NCI-H1048 (cell line): ENCODE data around the gene CCDC154.

Experiments
- DNase-seq: peaks from one replicate; lab custom pipeline; 2025; lab: John Stamatoyannopoulos, UW

Gene CCDC154

GRCh38 chr16:1435921-1436697 lies 8.2 kb downstream of the CCDC154 start:
- DNase-seq = no peak

GRCh38 chr16:1434644-1435592 lies 9.4 kb downstream of the CCDC154 start:
- DNase-seq = no peak

- no peak for DNase-seq
These were observed 10.6 kb downstream of the CCDC154 start for GRCh38 chr16:1433756-1434155.

GRCh38 chr16:1433263-1433560 lies 11.1 kb downstream of the CCDC154 start:
- no peak for DNase-seq

- no peak for DNase-seq
These were observed 11.7 kb downstream of the CCDC154 start for GRCh38 chr16:1432388-1433262.

- DNase-seq = no peak
These were observed 12.7 kb downstream of the CCDC154 start for GRCh38 chr16:1431497-1432270.

- DNase-seq = no peak
These were observed 13.4 kb downstream of the CCDC154 start, which contains the start of gene PERCC1 for GRCh38 chr16:1430759-1431496. PERCC1 (plus strand) TSS chr16:1431078; CDS start chr16:1432594, 1,516 bp downstream.

GRCh38 chr16:1430214-1430758 lies 14.1 kb downstream of the CCDC154 start:
- DNase-seq = no peak

- DNase-seq = no peak
These were observed 14.7 kb downstream of the CCDC154 start for GRCh38 chr16:1429631-1430030.

GRCh38 chr16:1429012-1429411 lies 15.3 kb downstream of the CCDC154 start:
- DNase-seq = no peak

- no peak for DNase-seq
These were observed 15.8 kb downstream of the CCDC154 start for GRCh38 chr16:1428511-1428910.

GRCh38 chr16:1427473-1428461 lies 16.6 kb downstream of the CCDC154 start:
- no peak for DNase-seq

- DNase-seq = no peak
These were observed 17.5 kb downstream of the CCDC154 start for GRCh38 chr16:1426734-1427471.

- no peak for DNase-seq
These were observed 18.6 kb downstream of the CCDC154 start for GRCh38 chr16:1425616-1426370.

GRCh38 chr16:1424028-1424427 lies 20.3 kb downstream of the CCDC154 start:
- DNase-seq = no peak

GRCh38 chr16:1422076-1422475 lies 22.3 kb downstream of the CCDC154 start:
- no peak for DNase-seq

- DNase-seq = no peak
These were observed 24.2 kb downstream of the CCDC154 start for GRCh38 chr16:1420111-1420539.
